ENCODE measurements around the gene INHBA.

GRCh38 chr7:41693150-41693997 lies 9.5 kb downstream of the INHBA start:
- TF ChIP-seq, protein P1, sequence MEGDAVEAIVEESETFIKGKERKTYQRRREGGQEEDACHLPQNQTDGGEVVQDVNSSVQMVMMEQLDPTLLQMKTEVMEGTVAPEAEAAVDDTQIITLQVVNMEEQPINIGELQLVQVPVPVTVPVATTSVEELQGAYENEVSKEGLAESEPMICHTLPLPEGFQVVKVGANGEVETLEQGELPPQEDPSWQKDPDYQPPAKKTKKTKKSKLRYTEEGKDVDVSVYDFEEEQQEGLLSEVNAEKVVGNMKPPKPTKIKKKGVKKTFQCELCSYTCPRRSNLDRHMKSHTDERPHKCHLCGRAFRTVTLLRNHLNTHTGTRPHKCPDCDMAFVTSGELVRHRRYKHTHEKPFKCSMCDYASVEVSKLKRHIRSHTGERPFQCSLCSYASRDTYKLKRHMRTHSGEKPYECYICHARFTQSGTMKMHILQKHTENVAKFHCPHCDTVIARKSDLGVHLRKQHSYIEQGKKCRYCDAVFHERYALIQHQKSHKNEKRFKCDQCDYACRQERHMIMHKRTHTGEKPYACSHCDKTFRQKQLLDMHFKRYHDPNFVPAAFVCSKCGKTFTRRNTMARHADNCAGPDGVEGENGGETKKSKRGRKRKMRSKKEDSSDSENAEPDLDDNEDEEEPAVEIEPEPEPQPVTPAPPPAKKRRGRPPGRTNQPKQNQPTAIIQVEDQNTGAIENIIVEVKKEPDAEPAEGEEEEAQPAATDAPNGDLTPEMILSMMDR (IDR thresholded peaks at IDR 0.05): peak; percentile 56
- TF ChIP-seq POLR2AphosphoS5 (IDR thresholded peaks at IDR 0.05; ENCODE audit: low read depth, low read length): no peak
- TF ChIP-seq, protein P2, sequence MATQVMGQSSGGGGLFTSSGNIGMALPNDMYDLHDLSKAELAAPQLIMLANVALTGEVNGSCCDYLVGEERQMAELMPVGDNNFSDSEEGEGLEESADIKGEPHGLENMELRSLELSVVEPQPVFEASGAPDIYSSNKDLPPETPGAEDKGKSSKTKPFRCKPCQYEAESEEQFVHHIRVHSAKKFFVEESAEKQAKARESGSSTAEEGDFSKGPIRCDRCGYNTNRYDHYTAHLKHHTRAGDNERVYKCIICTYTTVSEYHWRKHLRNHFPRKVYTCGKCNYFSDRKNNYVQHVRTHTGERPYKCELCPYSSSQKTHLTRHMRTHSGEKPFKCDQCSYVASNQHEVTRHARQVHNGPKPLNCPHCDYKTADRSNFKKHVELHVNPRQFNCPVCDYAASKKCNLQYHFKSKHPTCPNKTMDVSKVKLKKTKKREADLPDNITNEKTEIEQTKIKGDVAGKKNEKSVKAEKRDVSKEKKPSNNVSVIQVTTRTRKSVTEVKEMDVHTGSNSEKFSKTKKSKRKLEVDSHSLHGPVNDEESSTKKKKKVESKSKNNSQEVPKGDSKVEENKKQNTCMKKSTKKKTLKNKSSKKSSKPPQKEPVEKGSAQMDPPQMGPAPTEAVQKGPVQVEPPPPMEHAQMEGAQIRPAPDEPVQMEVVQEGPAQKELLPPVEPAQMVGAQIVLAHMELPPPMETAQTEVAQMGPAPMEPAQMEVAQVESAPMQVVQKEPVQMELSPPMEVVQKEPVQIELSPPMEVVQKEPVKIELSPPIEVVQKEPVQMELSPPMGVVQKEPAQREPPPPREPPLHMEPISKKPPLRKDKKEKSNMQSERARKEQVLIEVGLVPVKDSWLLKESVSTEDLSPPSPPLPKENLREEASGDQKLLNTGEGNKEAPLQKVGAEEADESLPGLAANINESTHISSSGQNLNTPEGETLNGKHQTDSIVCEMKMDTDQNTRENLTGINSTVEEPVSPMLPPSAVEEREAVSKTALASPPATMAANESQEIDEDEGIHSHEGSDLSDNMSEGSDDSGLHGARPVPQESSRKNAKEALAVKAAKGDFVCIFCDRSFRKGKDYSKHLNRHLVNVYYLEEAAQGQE (IDR thresholded peaks at IDR 0.05; ENCODE audit: insufficient read depth in 1 of 2, low read depth in 2 of 2, low read length in 1 of 2): no peak

Data from Panc1 (cell line).